Measurements from ENCODE around the gene VPS26A. TPM values are rescaled to one million over a fixed set of nuclear protein-coding genes. Genes with fewer than 3 reads are reported as not detected.

The VPS26A gene
- 15.1 TPM for total RNA-seq

GRCh38 chr10:69123747-69124562, at the start of gene VPS26A:
Gene VPS26A, plus strand, starts transcription at chr10:69124178. Its CDS starts 100 bp downstream, at chr10:69124278.
- DNase-seq (ENCODE audit: low spot score) (peak; percentile 99), ATAC-seq (peak; percentile 95)

- ATAC-seq (no peak), DNase-seq (ENCODE audit: low spot score) (no peak)
Measured at GRCh38 chr10:69074532-69074931, 49.4 kb upstream of the VPS26A start.

- ATAC-seq = no peak
- no peak for DNase-seq (ENCODE audit: low spot score)
Measured at GRCh38 chr10:69075431-69075830, 48.5 kb upstream of the VPS26A start.

GRCh38 chr10:69078311-69078710, 45.7 kb upstream of the VPS26A start:
- DNase-seq (ENCODE audit: low spot score) (no peak), ATAC-seq (no peak)

GRCh38 chr10:69080226-69080625, 43.8 kb upstream of the VPS26A start:
- no peak for DNase-seq (ENCODE audit: low spot score)
- no peak for ATAC-seq

- peak; percentile 59 for ATAC-seq
- no peak for DNase-seq (ENCODE audit: low spot score)
Measured at GRCh38 chr10:69086001-69086509, 37.9 kb upstream of the VPS26A start.

GRCh38 chr10:69087590-69088470, 36.1 kb upstream of the VPS26A start, which contains the start of gene SRGN:
Gene SRGN, plus strand, starts transcription at chr10:69088103. Its CDS starts 55 bp downstream, at chr10:69088158.
- DNase-seq (ENCODE audit: low spot score) = peak; percentile 61
- ATAC-seq = peak; percentile 76

GRCh38 chr10:69088471-69088769, 35.6 kb upstream of the VPS26A start:
- no peak for ATAC-seq

GRCh38 chr10:69088801-69089501, 35.0 kb upstream of the VPS26A start:
- DNase-seq (ENCODE audit: low spot score) = no peak
- ATAC-seq = no peak

More at GRCh38 chr10:69088471-69088769, 35.6 kb upstream of the VPS26A start:
- DNase-seq (ENCODE audit: low spot score) = no peak

GRCh38 chr10:69089638-69090599, 34.1 kb upstream of the VPS26A start:
- ATAC-seq = no peak
- DNase-seq (ENCODE audit: low spot score) = no peak

- no peak for ATAC-seq
- DNase-seq (ENCODE audit: low spot score) = no peak
Measured at GRCh38 chr10:69090685-69091084, 33.3 kb upstream of the VPS26A start.

- ATAC-seq = no peak
- DNase-seq (ENCODE audit: low spot score) = no peak
Measured at GRCh38 chr10:69091143-69091651, 32.8 kb upstream of the VPS26A start.

GRCh38 chr10:69092959-69093850, 30.8 kb upstream of the VPS26A start:
- ATAC-seq = peak; percentile 94
- peak; percentile 65 for DNase-seq (ENCODE audit: low spot score)

GRCh38 chr10:69093933-69094332, 30.0 kb upstream of the VPS26A start:
- peak; percentile 45 for ATAC-seq
- no peak for DNase-seq (ENCODE audit: low spot score)

- ATAC-seq = no peak
- no peak for DNase-seq (ENCODE audit: low spot score)
Measured at GRCh38 chr10:69096045-69096444, 27.9 kb upstream of the VPS26A start.

GRCh38 chr10:69097729-69098128, 26.2 kb upstream of the VPS26A start:
- DNase-seq (ENCODE audit: low spot score) (no peak), ATAC-seq (no peak)

- DNase-seq (ENCODE audit: low spot score) (no peak), ATAC-seq (no peak)
Measured at GRCh38 chr10:69100136-69100872, 23.7 kb upstream of the VPS26A start.
